ENCODE measurements around the gene ABLIM1. TPM values are rescaled to one million over a fixed set of nuclear protein-coding genes. Genes with fewer than 3 reads are reported as not detected.

ABLIM1 gene
- total RNA-seq, 1 experiment from 2014 or later = 34.0 TPM

DNA sequence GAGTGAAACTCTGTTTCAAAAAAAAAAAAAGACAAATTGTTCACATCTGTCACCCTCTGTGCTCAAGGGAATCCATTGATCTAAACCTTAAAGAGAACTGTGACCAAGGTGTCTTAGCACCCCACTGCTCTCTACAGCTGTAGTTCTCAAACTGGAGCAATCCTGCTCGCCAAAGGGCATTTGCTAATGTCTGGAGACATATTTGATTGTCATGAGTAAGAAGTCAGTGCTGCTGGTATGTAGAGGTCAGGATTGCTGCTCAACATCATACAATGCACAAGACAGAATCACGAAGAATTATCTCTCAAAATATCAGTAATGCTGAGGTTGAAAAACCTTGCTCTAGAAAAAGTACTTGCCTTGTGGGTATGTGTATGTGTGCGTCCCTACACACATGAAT is 30.0 kb downstream of the ABLIM1 start:
- no peak for DNase-seq (ENCODE audit: low spot score)
- Histone ChIP-seq H3K27ac (ENCODE audit: low read depth, low read length, poor library complexity, severe bottlenecking) (no peak overlapping the region), H3K9me3 (ENCODE audit: low read depth, low read length, poor library complexity, severe bottlenecking) (no peaks in the 10 kb centered on the region), H3K4me3 (ENCODE audit: low read depth, low read length, poor library complexity, severe bottlenecking) (no peak overlapping the region), H3K27me3 (replicated peaks; ENCODE audit: insufficient read depth, low read depth, low read length, poor library complexity) (peaks cover 14% of the 10 kb centered on the region), H3K4me1 (ENCODE audit: insufficient read depth, low read length, poor library complexity, severe bottlenecking) (peaks cover 10% of the 10 kb centered on the region), H3K36me3 (ENCODE audit: insufficient read depth, low read length, poor library complexity, severe bottlenecking) (no peaks in the 10 kb centered on the region)
- TF ChIP-seq EZH2 (IDR thresholded peaks at IDR 0.05; ENCODE audit: borderline replicate concordance, low read depth, low read length, poor library complexity, severe bottlenecking) = no peak
- TF ChIP-seq, protein P1, sequence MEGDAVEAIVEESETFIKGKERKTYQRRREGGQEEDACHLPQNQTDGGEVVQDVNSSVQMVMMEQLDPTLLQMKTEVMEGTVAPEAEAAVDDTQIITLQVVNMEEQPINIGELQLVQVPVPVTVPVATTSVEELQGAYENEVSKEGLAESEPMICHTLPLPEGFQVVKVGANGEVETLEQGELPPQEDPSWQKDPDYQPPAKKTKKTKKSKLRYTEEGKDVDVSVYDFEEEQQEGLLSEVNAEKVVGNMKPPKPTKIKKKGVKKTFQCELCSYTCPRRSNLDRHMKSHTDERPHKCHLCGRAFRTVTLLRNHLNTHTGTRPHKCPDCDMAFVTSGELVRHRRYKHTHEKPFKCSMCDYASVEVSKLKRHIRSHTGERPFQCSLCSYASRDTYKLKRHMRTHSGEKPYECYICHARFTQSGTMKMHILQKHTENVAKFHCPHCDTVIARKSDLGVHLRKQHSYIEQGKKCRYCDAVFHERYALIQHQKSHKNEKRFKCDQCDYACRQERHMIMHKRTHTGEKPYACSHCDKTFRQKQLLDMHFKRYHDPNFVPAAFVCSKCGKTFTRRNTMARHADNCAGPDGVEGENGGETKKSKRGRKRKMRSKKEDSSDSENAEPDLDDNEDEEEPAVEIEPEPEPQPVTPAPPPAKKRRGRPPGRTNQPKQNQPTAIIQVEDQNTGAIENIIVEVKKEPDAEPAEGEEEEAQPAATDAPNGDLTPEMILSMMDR (conservative IDR thresholded peaks at IDR 0.05; ENCODE audit: low read depth, low read length) = no peak
- BruUV-seq (replicated peaks) = no TSS peak
- POLR2A ChIA-PET (ENCODE audit: low non-redundant PET) = no interaction called here
- intact Hi-C loops (cut with micrococcal nuclease; ENCODE audit: unreplicated experiment) = no loop called here
- CTCF ChIA-PET = no interaction called here

- ChIA-PET POLR2A (ENCODE audit: low non-redundant PET) (no interaction called here), CTCF (interaction anchor here (0.5 kb wide), 1 partner anchor 18 kb away, joined by 3 read pairs; no protein-coding TSS in a partner anchor)
- Histone ChIP-seq H3K9me3 (ENCODE audit: low read depth, low read length, poor library complexity, severe bottlenecking) (no peaks in the 10 kb centered on the region), H3K27ac (ENCODE audit: low read depth, low read length, poor library complexity, severe bottlenecking) (no peak overlapping the region), H3K4me1 (ENCODE audit: insufficient read depth, low read length, poor library complexity, severe bottlenecking) (peaks cover 3% of the 10 kb centered on the region), H3K4me3 (ENCODE audit: low read depth, low read length, poor library complexity, severe bottlenecking) (no peak overlapping the region), H3K36me3 (ENCODE audit: insufficient read depth, low read length, poor library complexity, severe bottlenecking) (no peaks in the 10 kb centered on the region), H3K27me3 (replicated peaks; ENCODE audit: insufficient read depth, low read depth, low read length, poor library complexity) (peaks cover 14% of the 10 kb centered on the region)
- DNase-seq (ENCODE audit: low spot score) = no peak
- intact Hi-C loops (cut with micrococcal nuclease; ENCODE audit: unreplicated experiment) = no loop called here
- TF ChIP-seq EZH2 (IDR thresholded peaks at IDR 0.05; ENCODE audit: borderline replicate concordance, low read depth, low read length, poor library complexity, severe bottlenecking) = no peak
- TF ChIP-seq, protein P1 (conservative IDR thresholded peaks at IDR 0.05; ENCODE audit: low read depth, low read length) = no peak
- BruUV-seq (replicated peaks) = no TSS peak
These were observed 31.2 kb downstream of the ABLIM1 start for GRCh38 chr10:114626841-114627240.

DNA sequence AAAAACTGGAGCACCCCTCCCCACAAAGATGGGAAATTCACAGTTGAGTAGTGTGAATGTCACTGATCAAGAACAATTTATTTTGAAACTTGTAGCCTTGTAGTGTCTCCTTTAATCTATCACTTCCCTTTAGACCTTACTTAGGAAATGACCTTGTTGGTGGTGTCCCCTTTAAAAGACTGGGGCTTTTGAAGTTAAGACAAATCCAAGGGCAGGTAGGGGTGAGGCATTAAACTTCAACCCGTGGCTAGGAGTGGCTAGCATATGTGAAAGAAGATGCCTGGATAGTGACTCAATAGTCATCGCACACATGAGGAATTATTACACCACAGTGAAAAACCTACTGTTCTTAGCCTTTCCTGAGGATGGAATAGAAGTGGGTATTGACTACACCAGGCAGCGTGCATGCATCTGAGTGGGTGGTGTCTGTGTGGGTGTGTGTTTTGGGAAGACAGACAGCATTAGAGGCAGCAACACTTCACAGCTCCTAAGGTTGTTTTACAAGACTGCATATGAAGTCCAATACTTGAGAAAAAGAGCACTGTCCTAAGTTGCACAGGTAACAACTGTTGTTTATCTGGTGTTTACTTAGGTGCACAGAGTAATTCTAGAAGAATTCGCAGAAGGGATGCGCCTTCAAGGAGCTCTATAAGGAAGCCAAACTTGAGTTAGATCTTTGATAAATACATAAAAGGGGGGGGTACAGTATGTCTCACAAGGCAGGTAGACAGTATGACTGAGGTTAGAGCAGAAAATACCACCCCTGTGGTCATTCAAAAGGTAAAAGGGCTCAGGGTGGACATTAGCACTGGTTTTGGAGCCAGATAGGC is 32.9 kb downstream of the ABLIM1 start:
- CTCF ChIA-PET = no interaction called here
- DNase-seq (ENCODE audit: low spot score) = no peak
- POLR2A ChIA-PET (ENCODE audit: low non-redundant PET) = no interaction called here
- Histone ChIP-seq H3K36me3 (ENCODE audit: insufficient read depth, low read length, poor library complexity, severe bottlenecking) (no peaks in the 10 kb centered on the region), H3K4me3 (ENCODE audit: low read depth, low read length, poor library complexity, severe bottlenecking) (no peak overlapping the region), H3K4me1 (ENCODE audit: insufficient read depth, low read length, poor library complexity, severe bottlenecking) (peaks cover 3% of the 10 kb centered on the region), H3K9me3 (ENCODE audit: low read depth, low read length, poor library complexity, severe bottlenecking) (no peaks in the 10 kb centered on the region), H3K27ac (ENCODE audit: low read depth, low read length, poor library complexity, severe bottlenecking) (no peak overlapping the region), H3K27me3 (replicated peaks; ENCODE audit: insufficient read depth, low read depth, low read length, poor library complexity) (no peaks in the 10 kb centered on the region)
- BruUV-seq (replicated peaks) = no TSS peak
- intact Hi-C loops (cut with micrococcal nuclease; ENCODE audit: unreplicated experiment) = no loop called here
- no peak for TF ChIP-seq EZH2 (IDR thresholded peaks at IDR 0.05; ENCODE audit: borderline replicate concordance, low read depth, low read length, poor library complexity, severe bottlenecking)
- TF ChIP-seq, protein P1 (conservative IDR thresholded peaks at IDR 0.05; ENCODE audit: low read depth, low read length) = no peak
